Subcutaneous adipose tissue (tissue), 4 donors: Measurements from ENCODE around the gene FARP1. TPM values are rescaled to one million over a fixed set of nuclear protein-coding genes. Genes with fewer than 3 reads are reported as not detected.

Source experiments
- total RNA-seq, 4 donors: library from RNA; depleted of rRNA; stranded (reverse); fragments of >200 nt; gene quantifications; one replicate each; pipeline ENCODE4 v1.1.0, GENCODE V29; 2016
- TF ChIP-seq, protein P1 (sequence below): fragments of 450-650 bp; IDR thresholded peaks from one replicate; pipeline ENCODE4 v1.5.1; 2016; ENCODE audit warnings: low read depth, mild to moderate bottlenecking, control low read depth, antibody characterized with exemption, moderate library complexity

The FARP1 gene
- total RNA-seq, 4 donors from 2014 or later: 24.9 to 39.9 (median 28.8) TPM

DNA sequence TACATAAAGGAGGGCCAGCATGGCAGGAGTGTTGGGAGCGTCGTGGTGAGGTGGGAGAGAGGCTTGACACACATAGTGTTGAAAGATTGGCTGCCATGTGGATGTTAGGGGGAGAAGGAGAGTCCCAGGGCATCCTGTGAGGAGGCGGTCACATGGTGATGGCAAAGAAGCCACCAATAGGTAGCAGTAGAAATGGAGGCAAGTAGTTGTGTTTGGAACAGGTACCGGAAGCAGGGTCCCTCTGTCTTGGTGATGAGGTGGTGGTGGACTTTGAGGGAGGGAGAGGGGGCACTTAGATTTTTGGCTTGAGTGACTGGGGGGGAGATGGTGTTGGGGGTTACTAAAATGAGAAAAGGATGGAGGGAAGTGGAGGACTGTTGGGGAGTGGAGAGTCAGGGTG, 227.4 kb downstream of the FARP1 start:
- TF ChIP-seq, protein P1, sequence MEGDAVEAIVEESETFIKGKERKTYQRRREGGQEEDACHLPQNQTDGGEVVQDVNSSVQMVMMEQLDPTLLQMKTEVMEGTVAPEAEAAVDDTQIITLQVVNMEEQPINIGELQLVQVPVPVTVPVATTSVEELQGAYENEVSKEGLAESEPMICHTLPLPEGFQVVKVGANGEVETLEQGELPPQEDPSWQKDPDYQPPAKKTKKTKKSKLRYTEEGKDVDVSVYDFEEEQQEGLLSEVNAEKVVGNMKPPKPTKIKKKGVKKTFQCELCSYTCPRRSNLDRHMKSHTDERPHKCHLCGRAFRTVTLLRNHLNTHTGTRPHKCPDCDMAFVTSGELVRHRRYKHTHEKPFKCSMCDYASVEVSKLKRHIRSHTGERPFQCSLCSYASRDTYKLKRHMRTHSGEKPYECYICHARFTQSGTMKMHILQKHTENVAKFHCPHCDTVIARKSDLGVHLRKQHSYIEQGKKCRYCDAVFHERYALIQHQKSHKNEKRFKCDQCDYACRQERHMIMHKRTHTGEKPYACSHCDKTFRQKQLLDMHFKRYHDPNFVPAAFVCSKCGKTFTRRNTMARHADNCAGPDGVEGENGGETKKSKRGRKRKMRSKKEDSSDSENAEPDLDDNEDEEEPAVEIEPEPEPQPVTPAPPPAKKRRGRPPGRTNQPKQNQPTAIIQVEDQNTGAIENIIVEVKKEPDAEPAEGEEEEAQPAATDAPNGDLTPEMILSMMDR: no peak

DNA sequence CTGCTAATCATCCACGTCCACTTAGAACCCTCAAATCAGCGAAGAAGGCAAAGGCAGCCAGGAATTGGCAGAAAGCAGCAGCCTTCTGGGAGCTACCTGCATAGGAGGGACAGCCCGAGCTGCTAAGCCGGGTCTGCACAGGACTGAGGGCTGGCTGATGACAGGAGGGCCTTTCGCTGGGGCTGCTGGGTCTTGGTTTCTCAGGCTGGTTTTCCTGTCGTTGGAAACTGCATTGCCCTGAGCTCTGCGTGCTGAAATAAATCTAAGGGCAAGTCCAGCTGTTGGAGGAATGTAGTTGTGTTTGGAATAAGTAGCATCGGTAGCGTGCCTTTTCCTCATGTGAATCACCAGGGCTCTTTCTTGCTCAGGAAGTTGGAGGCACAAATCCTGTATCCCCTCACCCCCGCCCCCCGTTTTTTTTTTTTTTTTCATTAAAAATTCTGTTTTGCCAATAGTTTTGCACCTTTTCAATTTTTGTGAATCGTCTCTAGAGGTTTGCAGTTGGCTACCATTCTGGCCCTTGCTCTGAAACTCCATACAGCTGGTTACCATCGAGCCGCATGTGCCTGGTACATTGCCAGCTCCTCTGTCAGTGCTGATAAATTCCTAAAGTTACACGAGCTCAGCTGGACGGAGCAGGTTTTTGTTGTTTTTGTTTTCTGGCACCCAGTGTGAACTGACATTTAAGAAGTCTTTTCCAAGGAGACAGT, 228.1 kb downstream of the FARP1 start:
- TF ChIP-seq, protein P1: no peak

DNA sequence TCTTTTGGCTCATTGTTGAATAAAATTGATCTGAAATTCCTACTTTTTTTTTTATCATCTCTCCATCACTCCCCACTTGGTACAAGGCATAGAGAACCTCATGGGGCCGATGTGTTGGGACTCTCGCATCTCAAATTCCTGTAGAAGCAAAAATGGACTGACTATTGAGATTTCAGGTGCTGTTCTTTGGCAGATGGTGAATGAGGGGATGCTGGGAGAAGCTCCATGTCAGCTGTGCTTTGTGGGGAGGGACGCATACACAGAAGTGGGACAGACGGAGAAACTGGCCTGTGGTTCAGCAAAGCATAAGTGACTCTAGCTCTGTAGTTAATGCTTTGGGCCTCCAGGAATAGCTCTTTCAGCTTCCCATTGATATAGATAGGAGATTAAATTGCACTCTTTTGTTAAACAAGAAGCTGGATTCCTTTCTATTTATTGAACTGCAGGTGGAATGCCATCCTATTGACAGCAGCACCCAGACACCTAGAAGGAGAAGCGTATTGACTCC, 228.7 kb downstream of the FARP1 start:
- TF ChIP-seq, protein P1: no peak

DNA sequence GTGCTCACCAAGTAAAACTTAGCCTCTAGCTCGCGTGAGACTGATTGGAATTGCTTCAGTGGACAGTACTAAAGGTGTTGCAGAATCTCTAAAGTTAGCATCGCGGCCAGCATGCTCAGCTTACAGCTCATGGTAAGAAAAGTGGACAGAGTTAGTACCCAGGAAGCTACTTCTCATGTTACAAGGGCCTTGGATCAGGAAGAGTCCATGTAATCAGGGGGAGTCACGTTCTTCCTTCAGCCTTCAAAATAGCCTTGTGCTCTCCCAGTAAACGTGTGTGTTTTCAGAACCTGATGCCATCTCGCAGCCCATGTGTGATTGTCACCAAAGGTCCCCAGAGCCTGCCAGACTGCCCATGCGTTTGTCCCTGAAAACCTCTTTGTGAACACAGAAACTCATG, 230.0 kb downstream of the FARP1 start:
- TF ChIP-seq, protein P1: no peak

DNA sequence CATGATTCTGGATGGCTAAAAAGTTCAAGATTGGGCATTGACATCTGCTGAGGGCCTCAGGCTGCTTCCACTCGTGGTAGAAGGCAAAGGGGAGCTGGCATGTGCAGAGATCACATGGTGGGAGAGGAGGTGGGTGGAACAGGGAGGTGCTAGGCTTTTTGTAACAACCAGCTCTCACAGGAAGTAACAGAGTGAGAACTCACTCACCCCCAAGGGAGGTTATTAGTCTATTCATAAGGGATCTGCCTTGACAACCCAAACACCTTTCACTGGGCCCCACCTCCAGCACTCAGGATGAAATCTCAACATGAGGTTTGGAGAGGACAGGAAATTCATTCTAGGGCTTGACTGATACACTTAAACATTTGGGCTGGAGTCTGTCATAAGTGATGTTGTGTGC, 231.9 kb downstream of the FARP1 start:
- TF ChIP-seq, protein P1: no peak

GRCh38 chr13:98377635-98378378, 234.9 kb downstream of the FARP1 start:
- TF ChIP-seq, protein P1: no peak

DNA sequence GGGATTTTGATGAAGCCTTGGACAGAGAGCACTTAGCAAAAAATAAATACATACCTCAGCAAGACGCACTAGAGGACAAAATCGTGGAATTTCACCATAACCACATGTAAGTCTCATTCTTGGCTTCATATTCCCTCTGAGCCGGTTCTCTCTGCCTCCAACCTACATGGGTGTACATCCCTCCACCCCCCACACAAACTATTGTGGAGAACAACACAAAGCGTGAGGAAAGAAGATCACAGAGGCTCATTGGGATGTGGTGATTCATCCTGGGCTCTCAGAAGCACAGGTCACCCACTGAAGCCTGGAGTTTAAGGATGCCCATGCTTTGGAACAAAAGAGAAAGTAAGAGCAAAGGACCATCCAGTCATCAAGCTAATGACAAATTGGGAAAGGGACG, 241.8 kb downstream of the FARP1 start:
- TF ChIP-seq, protein P1: no peak
